Upper lobe of left lung (tissue), 4 donors: ENCODE measurements around the gene OGT.

Experiments used
- CTCF ChIP-seq, 6 experiments: fragments of 450-650 bp in 4 of 6; fragments of 200-600 bp in 2 of 6; sonication (generic) in 2 of 6; IDR thresholded peaks; one replicate each; pipeline ENCODE4 v1.5.1; 2016 to 2019; ENCODE audit warnings: antibody characterized with exemption in 6 of 6
- POLR2A ChIP-seq, 4 donors: fragments of 450-650 bp; IDR thresholded peaks; one replicate each; pipeline ENCODE4 v1.5.1; 2016 to 2017; ENCODE audit warnings: antibody characterized with exemption in 4 of 4, mild to moderate bottlenecking in 2 of 4

- no peak for TF ChIP-seq POLR2A (IDR thresholded peaks at IDR 0.05)
- TF ChIP-seq CTCF (IDR thresholded peaks at IDR 0.05): no peak
Measured at GRCh38 chrX:71586929-71587328, 54.0 kb downstream of the OGT start.
